Upper lobe of left lung (tissue), 4 donors: Measurements from ENCODE around the gene FAM149A.

Experiments
- POLR2A ChIP-seq, 4 donors: fragments of 450-650 bp; IDR thresholded peaks; one replicate each; pipeline ENCODE4 v1.5.1; 2016 to 2017; ENCODE audit warnings: antibody characterized with exemption in 4 of 4, mild to moderate bottlenecking in 2 of 4
- TF ChIP-seq, protein P1 (sequence below), 6 experiments: fragments of 450-650 bp in 4 of 6; fragments of 200-600 bp in 2 of 6; sonication (generic) in 2 of 6; IDR thresholded peaks; one replicate each; pipeline ENCODE4 v1.5.1; 2016 to 2019; ENCODE audit warnings: antibody characterized with exemption in 6 of 6

GRCh38 chr4:186097386-186097785 lies 7.1 kb upstream of the FAM149A start:
- TF ChIP-seq, protein P1, sequence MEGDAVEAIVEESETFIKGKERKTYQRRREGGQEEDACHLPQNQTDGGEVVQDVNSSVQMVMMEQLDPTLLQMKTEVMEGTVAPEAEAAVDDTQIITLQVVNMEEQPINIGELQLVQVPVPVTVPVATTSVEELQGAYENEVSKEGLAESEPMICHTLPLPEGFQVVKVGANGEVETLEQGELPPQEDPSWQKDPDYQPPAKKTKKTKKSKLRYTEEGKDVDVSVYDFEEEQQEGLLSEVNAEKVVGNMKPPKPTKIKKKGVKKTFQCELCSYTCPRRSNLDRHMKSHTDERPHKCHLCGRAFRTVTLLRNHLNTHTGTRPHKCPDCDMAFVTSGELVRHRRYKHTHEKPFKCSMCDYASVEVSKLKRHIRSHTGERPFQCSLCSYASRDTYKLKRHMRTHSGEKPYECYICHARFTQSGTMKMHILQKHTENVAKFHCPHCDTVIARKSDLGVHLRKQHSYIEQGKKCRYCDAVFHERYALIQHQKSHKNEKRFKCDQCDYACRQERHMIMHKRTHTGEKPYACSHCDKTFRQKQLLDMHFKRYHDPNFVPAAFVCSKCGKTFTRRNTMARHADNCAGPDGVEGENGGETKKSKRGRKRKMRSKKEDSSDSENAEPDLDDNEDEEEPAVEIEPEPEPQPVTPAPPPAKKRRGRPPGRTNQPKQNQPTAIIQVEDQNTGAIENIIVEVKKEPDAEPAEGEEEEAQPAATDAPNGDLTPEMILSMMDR (IDR thresholded peaks at IDR 0.05) = no peak
- TF ChIP-seq POLR2A (IDR thresholded peaks at IDR 0.05) = no peak
